Activated CD4-positive, alpha-beta T cell treated with anti-CD3 and anti-CD28 coated beads, Interleukin-10, Interleukin-2, amounts not matched to agents 100 ng/mL and 50 ng/mL, durations not matched to agents 16 hours and 8 hours (primary cell): ENCODE data around the gene KIAA0319L.

ENCODE experiments used
- DNase-seq: peaks from one replicate; pipeline ENCODE4 v3.0.0-alpha.2; 2020

KIAA0319L gene

GRCh38 chr1:35441926-35442579 is 115.2 kb downstream of the KIAA0319L start:
- DNase-seq: no peak

GRCh38 chr1:35439626-35440025 is 117.6 kb downstream of the KIAA0319L start:
- no peak for DNase-seq

GRCh38 chr1:35437200-35437599 is 120.0 kb downstream of the KIAA0319L start:
- DNase-seq: no peak

- no peak for DNase-seq
Observed at GRCh38 chr1:35436078-35436477, 121.1 kb downstream of the KIAA0319L start.

GRCh38 chr1:35434703-35435102 is 122.5 kb downstream of the KIAA0319L start:
- DNase-seq: no peak

GRCh38 chr1:35433714-35434113 is 123.5 kb downstream of the KIAA0319L start:
- DNase-seq: no peak

GRCh38 chr1:35432231-35432630 is 125.0 kb downstream of the KIAA0319L start:
- DNase-seq: no peak

- DNase-seq: peak; percentile 48
Observed at GRCh38 chr1:35431173-35431599, 126.0 kb downstream of the KIAA0319L start.

GRCh38 chr1:35430762-35431161 is 126.4 kb downstream of the KIAA0319L start:
- DNase-seq: no peak

GRCh38 chr1:35428360-35428759 is 128.8 kb downstream of the KIAA0319L start:
- DNase-seq: no peak

- no peak for DNase-seq
Observed at GRCh38 chr1:35426097-35426586, 131.1 kb downstream of the KIAA0319L start.

GRCh38 chr1:35408925-35409324 is 148.3 kb downstream of the KIAA0319L start:
- no peak for DNase-seq

GRCh38 chr1:35407743-35408142 is 149.5 kb downstream of the KIAA0319L start:
- no peak for DNase-seq

- DNase-seq: no peak
Observed at GRCh38 chr1:35406103-35406502, 151.1 kb downstream of the KIAA0319L start.

GRCh38 chr1:35401049-35401448 is 156.2 kb downstream of the KIAA0319L start:
- DNase-seq: no peak

- peak; percentile 11 for DNase-seq
Observed at GRCh38 chr1:35398739-35399138, 158.5 kb downstream of the KIAA0319L start.

GRCh38 chr1:35394386-35394785 is 162.8 kb downstream of the KIAA0319L start:
- no peak for DNase-seq

- no peak for DNase-seq
Observed at GRCh38 chr1:35390600-35391494, 166.4 kb downstream of the KIAA0319L start.

GRCh38 chr1:35386959-35387358 is 170.2 kb downstream of the KIAA0319L start:
- DNase-seq: no peak

- no peak for DNase-seq
Observed at GRCh38 chr1:35386290-35386689, 170.9 kb downstream of the KIAA0319L start.
